ENCODE measurements around the gene TRAPPC10. TPM values are rescaled to one million over a fixed set of nuclear protein-coding genes. Genes with fewer than 3 reads are reported as not detected.

The TRAPPC10 gene
- total and polyA plus RNA-seq, 10 of the 15 experiments (the other 5 are each of a cell fraction or from before 2014, with no cell fraction given): 1.1 to 39.6 (median 28.2) TPM

DNA sequence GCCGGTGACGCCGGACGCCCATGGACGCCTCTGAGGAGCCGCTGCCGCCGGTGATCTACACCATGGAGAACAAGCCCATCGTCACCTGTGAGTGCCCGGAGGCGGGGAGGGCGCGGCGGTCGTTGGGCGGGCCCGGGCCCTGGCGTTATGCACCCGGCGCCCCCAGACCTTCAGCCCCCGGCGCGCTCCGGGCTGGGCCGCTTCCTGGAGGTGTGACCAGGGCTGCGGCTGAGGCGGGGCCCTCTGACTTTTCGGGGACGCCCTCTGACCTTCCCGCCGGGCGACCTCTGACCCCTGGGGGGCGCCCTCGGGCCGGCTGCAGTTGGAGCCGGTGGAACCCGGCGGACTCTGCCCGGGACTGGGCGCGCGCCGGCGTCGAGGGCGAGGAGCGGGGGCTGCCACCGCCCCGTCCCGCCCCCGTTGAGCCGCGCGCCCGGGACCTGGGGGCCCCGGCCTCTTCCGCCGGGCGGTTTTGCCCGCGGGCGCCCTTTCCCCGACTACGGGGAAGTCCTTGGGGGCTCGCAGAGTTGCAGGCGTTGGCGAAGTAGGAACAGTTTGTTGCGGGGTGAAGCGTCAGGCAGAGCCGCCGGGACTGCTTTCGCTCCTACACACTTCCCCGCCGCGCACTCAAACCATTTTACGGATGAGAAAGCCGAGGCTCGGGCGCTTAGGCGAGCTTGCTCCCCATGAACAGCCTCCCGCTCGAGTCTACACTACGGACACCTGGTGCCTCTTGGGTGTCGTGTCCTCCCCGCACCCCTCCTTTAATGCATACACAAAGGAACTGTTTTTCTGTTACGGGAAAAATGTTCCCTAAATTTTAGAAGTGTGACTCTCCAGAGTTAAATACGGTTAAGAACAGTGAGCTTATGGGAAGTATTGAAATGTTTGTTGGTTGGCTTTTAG lies 618 bp downstream of the TRAPPC10 start (continued):
- TF ChIP-seq, protein P1, sequence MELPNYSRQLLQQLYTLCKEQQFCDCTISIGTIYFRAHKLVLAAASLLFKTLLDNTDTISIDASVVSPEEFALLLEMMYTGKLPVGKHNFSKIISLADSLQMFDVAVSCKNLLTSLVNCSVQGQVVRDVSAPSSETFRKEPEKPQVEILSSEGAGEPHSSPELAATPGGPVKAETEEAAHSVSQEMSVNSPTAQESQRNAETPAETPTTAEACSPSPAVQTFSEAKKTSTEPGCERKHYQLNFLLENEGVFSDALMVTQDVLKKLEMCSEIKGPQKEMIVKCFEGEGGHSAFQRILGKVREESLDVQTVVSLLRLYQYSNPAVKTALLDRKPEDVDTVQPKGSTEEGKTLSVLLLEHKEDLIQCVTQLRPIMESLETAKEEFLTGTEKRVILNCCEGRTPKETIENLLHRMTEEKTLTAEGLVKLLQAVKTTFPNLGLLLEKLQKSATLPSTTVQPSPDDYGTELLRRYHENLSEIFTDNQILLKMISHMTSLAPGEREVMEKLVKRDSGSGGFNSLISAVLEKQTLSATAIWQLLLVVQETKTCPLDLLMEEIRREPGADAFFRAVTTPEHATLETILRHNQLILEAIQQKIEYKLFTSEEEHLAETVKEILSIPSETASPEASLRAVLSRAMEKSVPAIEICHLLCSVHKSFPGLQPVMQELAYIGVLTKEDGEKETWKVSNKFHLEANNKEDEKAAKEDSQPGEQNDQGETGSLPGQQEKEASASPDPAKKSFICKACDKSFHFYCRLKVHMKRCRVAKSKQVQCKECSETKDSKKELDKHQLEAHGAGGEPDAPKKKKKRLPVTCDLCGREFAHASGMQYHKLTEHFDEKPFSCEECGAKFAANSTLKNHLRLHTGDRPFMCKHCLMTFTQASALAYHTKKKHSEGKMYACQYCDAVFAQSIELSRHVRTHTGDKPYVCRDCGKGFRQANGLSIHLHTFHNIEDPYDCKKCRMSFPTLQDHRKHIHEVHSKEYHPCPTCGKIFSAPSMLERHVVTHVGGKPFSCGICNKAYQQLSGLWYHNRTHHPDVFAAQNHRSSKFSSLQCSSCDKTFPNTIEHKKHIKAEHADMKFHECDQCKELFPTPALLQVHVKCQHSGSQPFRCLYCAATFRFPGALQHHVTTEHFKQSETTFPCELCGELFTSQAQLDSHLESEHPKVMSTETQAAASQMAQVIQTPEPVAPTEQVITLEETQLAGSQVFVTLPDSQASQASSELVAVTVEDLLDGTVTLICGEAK (IDR thresholded peaks at IDR 0.05; ENCODE audit: borderline replicate concordance): peak; percentile 49; the same call in 1 of the 2 replicates
- TF ChIP-seq, protein P2, sequence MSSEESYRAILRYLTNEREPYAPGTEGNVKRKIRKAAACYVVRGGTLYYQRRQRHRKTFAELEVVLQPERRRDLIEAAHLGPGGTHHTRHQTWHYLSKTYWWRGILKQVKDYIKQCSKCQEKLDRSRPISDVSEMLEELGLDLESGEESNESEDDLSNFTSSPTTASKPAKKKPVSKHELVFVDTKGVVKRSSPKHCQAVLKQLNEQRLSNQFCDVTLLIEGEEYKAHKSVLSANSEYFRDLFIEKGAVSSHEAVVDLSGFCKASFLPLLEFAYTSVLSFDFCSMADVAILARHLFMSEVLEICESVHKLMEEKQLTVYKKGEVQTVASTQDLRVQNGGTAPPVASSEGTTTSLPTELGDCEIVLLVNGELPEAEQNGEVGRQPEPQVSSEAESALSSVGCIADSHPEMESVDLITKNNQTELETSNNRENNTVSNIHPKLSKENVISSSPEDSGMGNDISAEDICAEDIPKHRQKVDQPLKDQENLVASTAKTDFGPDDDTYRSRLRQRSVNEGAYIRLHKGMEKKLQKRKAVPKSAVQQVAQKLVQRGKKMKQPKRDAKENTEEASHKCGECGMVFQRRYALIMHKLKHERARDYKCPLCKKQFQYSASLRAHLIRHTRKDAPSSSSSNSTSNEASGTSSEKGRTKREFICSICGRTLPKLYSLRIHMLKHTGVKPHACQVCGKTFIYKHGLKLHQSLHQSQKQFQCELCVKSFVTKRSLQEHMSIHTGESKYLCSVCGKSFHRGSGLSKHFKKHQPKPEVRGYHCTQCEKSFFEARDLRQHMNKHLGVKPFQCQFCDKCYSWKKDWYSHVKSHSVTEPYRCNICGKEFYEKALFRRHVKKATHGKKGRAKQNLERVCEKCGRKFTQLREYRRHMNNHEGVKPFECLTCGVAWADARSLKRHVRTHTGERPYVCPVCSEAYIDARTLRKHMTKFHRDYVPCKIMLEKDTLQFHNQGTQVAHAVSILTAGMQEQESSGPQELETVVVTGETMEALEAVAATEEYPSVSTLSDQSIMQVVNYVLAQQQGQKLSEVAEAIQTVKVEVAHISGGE (CRISPR knock-in tag; IDR thresholded peaks at IDR 0.05): peak; percentile 73
- TF ChIP-seq SMARCA5 (IDR thresholded peaks at IDR 0.05) (no peak), ASH2L (IDR thresholded peaks at IDR 0.05; ENCODE audit: borderline replicate concordance, low read depth) (peak; percentile 50; the same call in 1 of the 2 replicates), BACH1 (IDR thresholded peaks at IDR 0.05; ENCODE audit: borderline replicate concordance) (peak; percentile 64; the same call in 1 of the 2 replicates), POLR2AphosphoS5 (IDR thresholded peaks at IDR 0.05; ENCODE audit: low read length) (peak; percentile 9; the same call in 1 of the 2 replicates), PAX8 (IDR thresholded peaks at IDR 0.05) (no peak), NR2F1 (conservative IDR thresholded peaks at IDR 0.05) (peak; percentile 100), RB1 (IDR thresholded peaks at IDR 0.05; ENCODE audit: borderline replicate concordance) (0 out of 2 replicates have a peak, but pooled peaks have one; percentile 75), EGR1 (IDR thresholded peaks at IDR 0.05; ENCODE audit: borderline replicate concordance in 1 of 2, low read depth in 2 of 2, low read length in 2 of 2) (peak in 1 of 2 experiments; percentile 80; a peak in 1 of 3 replicates), CEBPB (IDR thresholded peaks at IDR 0.05; ENCODE audit: borderline replicate concordance in 1 of 2, low read depth in 2 of 2, low read length in 2 of 2) (no peak), SIN3A (IDR thresholded peaks at IDR 0.05; ENCODE audit: low read depth, low read length) (peak; percentile 61; the same call in 1 of the 2 replicates), IKZF1 (conservative IDR thresholded peaks at IDR 0.05) (peak; percentile 42)
- TF ChIP-seq, protein P3, sequence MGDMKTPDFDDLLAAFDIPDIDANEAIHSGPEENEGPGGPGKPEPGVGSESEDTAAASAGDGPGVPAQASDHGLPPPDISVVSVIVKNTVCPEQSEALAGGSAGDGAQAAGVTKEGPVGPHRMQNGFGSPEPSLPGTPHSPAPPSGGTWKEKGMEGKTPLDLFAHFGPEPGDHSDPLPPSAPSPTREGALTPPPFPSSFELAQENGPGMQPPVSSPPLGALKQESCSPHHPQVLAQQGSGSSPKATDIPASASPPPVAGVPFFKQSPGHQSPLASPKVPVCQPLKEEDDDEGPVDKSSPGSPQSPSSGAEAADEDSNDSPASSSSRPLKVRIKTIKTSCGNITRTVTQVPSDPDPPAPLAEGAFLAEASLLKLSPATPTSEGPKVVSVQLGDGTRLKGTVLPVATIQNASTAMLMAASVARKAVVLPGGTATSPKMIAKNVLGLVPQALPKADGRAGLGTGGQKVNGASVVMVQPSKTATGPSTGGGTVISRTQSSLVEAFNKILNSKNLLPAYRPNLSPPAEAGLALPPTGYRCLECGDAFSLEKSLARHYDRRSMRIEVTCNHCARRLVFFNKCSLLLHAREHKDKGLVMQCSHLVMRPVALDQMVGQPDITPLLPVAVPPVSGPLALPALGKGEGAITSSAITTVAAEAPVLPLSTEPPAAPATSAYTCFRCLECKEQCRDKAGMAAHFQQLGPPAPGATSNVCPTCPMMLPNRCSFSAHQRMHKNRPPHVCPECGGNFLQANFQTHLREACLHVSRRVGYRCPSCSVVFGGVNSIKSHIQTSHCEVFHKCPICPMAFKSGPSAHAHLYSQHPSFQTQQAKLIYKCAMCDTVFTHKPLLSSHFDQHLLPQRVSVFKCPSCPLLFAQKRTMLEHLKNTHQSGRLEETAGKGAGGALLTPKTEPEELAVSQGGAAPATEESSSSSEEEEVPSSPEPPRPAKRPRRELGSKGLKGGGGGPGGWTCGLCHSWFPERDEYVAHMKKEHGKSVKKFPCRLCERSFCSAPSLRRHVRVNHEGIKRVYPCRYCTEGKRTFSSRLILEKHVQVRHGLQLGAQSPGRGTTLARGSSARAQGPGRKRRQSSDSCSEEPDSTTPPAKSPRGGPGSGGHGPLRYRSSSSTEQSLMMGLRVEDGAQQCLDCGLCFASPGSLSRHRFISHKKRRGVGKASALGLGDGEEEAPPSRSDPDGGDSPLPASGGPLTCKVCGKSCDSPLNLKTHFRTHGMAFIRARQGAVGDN (IDR thresholded peaks at IDR 0.05): peak; percentile 39; the same call in 1 of the 2 replicates
- TF ChIP-seq, protein P4, sequence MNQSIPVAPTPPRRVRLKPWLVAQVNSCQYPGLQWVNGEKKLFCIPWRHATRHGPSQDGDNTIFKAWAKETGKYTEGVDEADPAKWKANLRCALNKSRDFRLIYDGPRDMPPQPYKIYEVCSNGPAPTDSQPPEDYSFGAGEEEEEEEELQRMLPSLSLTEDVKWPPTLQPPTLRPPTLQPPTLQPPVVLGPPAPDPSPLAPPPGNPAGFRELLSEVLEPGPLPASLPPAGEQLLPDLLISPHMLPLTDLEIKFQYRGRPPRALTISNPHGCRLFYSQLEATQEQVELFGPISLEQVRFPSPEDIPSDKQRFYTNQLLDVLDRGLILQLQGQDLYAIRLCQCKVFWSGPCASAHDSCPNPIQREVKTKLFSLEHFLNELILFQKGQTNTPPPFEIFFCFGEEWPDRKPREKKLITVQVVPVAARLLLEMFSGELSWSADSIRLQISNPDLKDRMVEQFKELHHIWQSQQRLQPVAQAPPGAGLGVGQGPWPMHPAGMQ (IDR thresholded peaks at IDR 0.05; ENCODE audit: borderline replicate concordance): no peak

All from GM12878 (cell line).